IgD-negative memory B cell (primary cell): ENCODE results near the gene SMIM28. TPM values are rescaled to one million over a fixed set of nuclear protein-coding genes. Genes with fewer than 3 reads are reported as not detected.
"Not testable (repeated sequence)": the region's sequence is repeated elsewhere in the genome, so short reads cannot be mapped to it uniquely, and the experiment has no call there.

Experiments
- H3K27ac Mint-ChIP-seq, 3 donors: one replicate each; pipeline ENCODE4 v1.8.0; 2020 to 2022; ENCODE audit warnings: mild to moderate bottlenecking in 3 of 3, mixed read lengths in 3 of 3, moderate library complexity in 1 of 3
- H3K27me3 Mint-ChIP-seq: one replicate; pipeline ENCODE4 v1.8.0; 2021; ENCODE audit warnings: mixed read lengths
- H3K36me3 Mint-ChIP-seq: one replicate; pipeline ENCODE4 v1.8.0; 2020; ENCODE audit warnings: mild to moderate bottlenecking, mixed read lengths
- H3K4me1 Mint-ChIP-seq, 3 donors: one replicate each; pipeline ENCODE4 v1.8.0; 2020 to 2022; ENCODE audit warnings: mixed read lengths in 3 of 3, mild to moderate bottlenecking in 1 of 3
- H3K4me3 Mint-ChIP-seq, 4 donors: one replicate each; pipeline ENCODE4 v1.8.0; 2020 to 2022; ENCODE audit warnings: mild to moderate bottlenecking in 4 of 4, mixed read lengths in 4 of 4, moderate library complexity in 3 of 4
- H3K9me3 Mint-ChIP-seq, 3 donors: one replicate each; pipeline ENCODE4 v1.8.0; 2020 to 2021; ENCODE audit warnings: mixed read lengths in 3 of 3, mild to moderate bottlenecking in 1 of 3
- polyA plus RNA-seq: library from polyadenylated mRNA; unstranded; fragments of 300-500 nt; fragmentation: Illumina TruSeq; gene quantifications from one replicate; pipeline ENCODE4 v1.2.3, GENCODE V29; 2021

Gene SMIM28
- polyA plus RNA-seq, 1 donor from 2014 or later = not detected

DNA sequence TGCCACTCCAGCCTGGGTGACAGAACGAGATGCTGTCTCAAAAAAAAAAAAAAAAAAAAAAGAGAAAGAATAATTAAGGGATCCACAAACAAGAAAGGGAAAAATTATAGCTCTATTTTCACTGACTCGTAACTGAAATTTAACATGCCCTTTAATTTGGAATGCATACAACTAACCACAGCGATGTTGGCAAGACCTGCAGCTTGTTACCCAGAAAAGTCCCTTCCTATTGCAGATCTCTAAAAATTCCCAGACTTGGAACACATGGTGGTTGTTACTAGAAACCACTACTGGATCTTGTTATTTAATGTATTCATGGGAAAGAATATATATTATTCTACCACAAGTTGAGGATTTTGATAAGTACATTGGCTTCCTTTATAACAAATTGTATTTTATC, 27.8 kb upstream of the SMIM28 start:
- H3K27ac Mint-ChIP-seq = no peak overlapping the region
- H3K4me3 Mint-ChIP-seq = no peak overlapping the region
- peaks cover 3% of the 10 kb centered on the region for H3K27me3 Mint-ChIP-seq
- H3K4me1 Mint-ChIP-seq = peaks cover 0 to 3% (median 0%) of the 10 kb centered on the region in 3 donors
- no peaks in the 10 kb centered on the region for H3K36me3 Mint-ChIP-seq
- H3K9me3 Mint-ChIP-seq = no peaks in the 10 kb centered on the region

GRCh38 chr6:138357928-138358327, 19.8 kb upstream of the SMIM28 start:
- Mint-ChIP-seq H3K4me3 (no peak overlapping the region), H3K27ac (no peak overlapping the region), H3K4me1 (no peaks in the 10 kb centered on the region), H3K9me3 (peaks cover 0 to 6% (median 0%) of the 10 kb centered on the region in 3 donors), H3K36me3 (no peaks in the 10 kb centered on the region), H3K27me3 (peaks cover 16% of the 10 kb centered on the region)

GRCh38 chr6:138368684-138369083, 9.0 kb upstream of the SMIM28 start:
- not testable (repeated sequence) for H3K4me3 Mint-ChIP-seq, H3K27me3 Mint-ChIP-seq, H3K4me1 Mint-ChIP-seq, H3K27ac Mint-ChIP-seq, H3K36me3 Mint-ChIP-seq, H3K9me3 Mint-ChIP-seq

DNA sequence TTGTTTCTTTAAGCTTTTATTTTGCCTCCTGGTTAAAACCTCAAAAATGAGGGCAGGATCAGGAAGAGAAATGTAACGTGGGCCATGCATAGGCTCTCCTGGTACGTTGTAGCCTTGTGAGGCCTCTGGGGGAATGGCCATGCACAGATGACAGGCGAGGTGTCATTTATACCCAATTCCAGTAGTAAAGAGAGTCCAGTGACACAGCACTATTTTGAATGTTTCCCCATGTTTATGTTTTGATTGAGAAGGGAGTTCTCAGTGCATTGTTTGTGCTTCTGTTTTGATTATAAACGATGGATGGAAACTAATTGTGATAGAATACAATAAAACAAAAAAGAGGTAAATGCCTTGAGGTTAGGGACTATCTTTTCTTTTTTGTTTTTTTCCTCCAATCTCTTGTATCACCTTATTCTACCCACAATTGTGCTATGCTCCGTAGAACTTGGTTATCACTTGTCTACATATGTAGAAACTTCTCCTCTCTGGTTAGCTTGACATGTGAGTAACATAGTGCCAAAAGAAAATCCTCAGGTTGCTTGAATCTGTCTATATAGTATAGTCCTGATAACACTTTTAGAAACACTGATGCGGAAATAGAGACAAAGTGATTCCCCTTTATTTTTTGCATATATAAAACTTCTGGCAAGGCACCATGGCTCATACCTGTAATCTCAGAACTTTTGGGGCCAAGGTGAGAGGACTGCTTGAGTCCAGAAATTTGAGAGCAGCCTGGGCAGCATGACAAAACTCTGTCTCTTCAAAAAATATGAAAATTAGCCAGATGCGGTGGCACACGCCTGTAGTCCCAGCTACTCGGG, 6.9 kb upstream of the SMIM28 start:
- Mint-ChIP-seq H3K27me3 (peaks cover 3% of the 10 kb centered on the region), H3K4me1 (peaks cover 0 to 1% (median 0%) of the 10 kb centered on the region in 3 donors), H3K27ac (no peak overlapping the region), H3K4me3 (no peak overlapping the region), H3K36me3 (no peaks in the 10 kb centered on the region), H3K9me3 (peaks cover 0 to 2% (median 0%) of the 10 kb centered on the region in 3 donors)

DNA sequence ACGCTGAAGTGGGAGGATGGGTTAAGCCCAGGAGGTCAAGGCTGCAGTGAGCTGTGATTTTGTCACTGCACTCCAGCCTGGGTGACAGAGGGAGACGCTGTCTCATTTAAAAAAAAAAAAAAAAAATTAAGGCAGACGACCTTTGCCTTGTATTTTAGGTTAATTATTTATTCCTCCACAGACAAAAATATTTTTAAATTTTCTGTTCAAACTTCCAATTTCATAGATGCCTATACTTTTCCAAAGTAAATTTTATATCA, 6.3 kb upstream of the SMIM28 start:
- Mint-ChIP-seq H3K4me3 (no peak overlapping the region), H3K36me3 (no peaks in the 10 kb centered on the region), H3K27ac (no peak overlapping the region), H3K27me3 (peaks cover 3% of the 10 kb centered on the region), H3K9me3 (peaks cover 0 to 2% (median 0%) of the 10 kb centered on the region in 3 donors), H3K4me1 (peaks cover 0 to 1% (median 0%) of the 10 kb centered on the region in 3 donors)

DNA sequence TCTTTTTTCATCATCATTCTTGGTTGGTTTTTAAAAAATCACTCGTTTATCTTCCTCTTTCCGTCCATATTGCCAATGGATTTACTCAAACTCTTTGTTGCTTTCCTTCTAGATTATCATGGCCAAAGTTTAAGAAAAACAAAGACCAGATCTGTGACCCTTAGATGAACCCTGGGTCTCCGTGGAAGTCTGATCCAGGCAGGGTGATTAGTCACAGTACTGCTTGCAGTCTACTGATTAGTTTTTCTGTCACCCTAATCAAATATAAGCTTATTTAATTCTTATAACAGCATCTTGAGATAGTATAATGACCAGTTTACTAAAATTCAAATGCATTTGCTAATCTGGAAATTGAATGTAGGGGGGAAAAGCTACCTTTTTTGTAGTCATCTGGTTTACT, 6.0 kb upstream of the SMIM28 start:
- Mint-ChIP-seq H3K9me3 (peaks cover 0 to 2% (median 0%) of the 10 kb centered on the region in 3 donors), H3K4me1 (peaks cover 0 to 1% (median 0%) of the 10 kb centered on the region in 3 donors), H3K27me3 (peaks cover 3% of the 10 kb centered on the region), H3K27ac (no peak overlapping the region), H3K36me3 (no peaks in the 10 kb centered on the region), H3K4me3 (no peak overlapping the region)

DNA sequence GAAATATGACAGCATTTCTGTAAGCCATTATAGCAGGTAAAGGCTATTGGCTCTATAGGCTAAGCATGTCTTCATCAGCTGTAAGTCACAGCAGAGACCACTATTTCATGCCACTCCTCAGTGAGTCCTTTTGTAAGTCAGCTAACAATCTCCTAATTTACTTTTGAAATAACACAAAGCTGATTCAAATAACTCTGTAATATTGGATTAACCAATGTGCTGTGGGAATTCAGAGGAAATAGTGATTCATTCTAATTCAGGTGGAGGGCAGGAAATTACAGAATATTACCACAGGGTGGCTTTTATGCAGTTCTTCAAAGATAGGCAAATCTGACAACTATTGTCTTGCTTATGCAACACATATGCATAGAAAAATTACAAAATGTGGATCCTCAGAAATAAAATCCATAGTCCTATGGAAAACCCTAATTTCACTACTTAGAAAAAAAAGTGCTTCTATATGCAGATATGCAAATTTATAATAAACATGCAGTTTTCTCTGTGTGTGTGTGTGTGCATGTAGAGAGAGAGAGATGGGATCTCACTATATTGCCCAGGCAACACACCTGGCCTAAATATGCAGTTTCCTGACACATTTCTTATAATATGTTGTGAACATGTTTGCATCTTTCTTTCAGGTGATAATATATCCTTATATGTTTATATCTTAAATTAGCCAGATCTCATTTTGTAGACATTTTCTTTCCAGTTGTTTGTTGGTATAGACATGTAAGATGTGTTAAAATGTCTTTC, 4.8 kb upstream of the SMIM28 start:
- no peak overlapping the region for H3K27ac Mint-ChIP-seq
- H3K9me3 Mint-ChIP-seq = peaks cover 0 to 2% (median 0%) of the 10 kb centered on the region in 3 donors
- H3K27me3 Mint-ChIP-seq = peaks cover 5% of the 10 kb centered on the region
- no peak overlapping the region for H3K4me3 Mint-ChIP-seq
- H3K36me3 Mint-ChIP-seq = no peaks in the 10 kb centered on the region
- peaks cover 0 to 1% (median 0%) of the 10 kb centered on the region in 3 donors for H3K4me1 Mint-ChIP-seq

GRCh38 chr6:138374230-138374629, 3.5 kb upstream of the SMIM28 start:
- H3K4me1 Mint-ChIP-seq = peaks cover 0 to 1% (median 0%) of the 10 kb centered on the region in 3 donors
- H3K4me3 Mint-ChIP-seq = no peak overlapping the region
- H3K27ac Mint-ChIP-seq = no peak overlapping the region
- no peaks in the 10 kb centered on the region for H3K9me3 Mint-ChIP-seq
- H3K27me3 Mint-ChIP-seq = peaks cover 5% of the 10 kb centered on the region
- no peaks in the 10 kb centered on the region for H3K36me3 Mint-ChIP-seq

- H3K36me3 Mint-ChIP-seq = no peaks in the 10 kb centered on the region
- peaks cover 0 to 1% (median 0%) of the 10 kb centered on the region in 3 donors for H3K4me1 Mint-ChIP-seq
- no peak overlapping the region for H3K27ac Mint-ChIP-seq
- no peak overlapping the region for H3K4me3 Mint-ChIP-seq
- H3K27me3 Mint-ChIP-seq = peaks cover 5% of the 10 kb centered on the region
- H3K9me3 Mint-ChIP-seq = no peaks in the 10 kb centered on the region
These were observed 2.9 kb upstream of the SMIM28 start for GRCh38 chr6:138374815-138375214.

DNA sequence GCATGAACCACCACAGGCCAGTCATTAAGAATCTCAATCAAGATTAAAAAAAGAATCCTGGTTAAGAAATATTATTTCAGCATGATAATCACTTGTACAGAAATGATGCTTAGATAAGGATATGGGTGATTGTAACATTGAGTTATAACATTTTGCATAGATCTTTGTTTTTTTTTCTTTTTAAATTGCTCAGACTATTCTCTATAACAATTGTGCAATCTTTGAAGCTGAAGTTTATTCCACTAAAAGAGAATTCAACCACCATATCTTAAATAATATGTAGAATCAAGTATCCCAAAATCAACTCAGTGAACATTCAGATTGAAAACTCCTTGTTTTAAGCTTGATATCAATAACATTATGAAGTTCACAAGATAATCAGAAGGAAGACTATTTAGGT, 663 bp upstream of the SMIM28 start:
- peaks cover 3% of the 10 kb centered on the region for H3K27me3 Mint-ChIP-seq
- peaks cover 0 to 1% (median 0%) of the 10 kb centered on the region in 3 donors for H3K4me1 Mint-ChIP-seq

DNA sequence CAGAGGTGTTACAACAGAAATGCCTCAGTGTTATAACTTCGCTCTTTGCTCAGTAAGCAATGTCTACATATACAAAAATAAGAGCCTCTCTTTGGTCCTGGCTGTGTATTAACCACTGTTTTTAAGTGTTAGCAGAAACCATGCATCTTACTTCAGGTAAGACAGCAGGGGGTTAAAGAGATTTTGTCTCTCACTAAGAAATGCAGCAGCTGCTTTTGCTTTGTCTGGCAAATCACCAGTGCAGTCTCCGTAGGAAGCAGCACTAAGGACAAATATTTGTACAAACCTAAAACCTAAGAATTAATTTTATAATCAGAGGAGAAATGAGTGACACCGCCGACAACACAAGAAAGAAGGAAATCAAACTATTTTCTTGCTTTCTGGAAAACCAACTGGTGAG, 758 bp downstream of the SMIM28 start:
- Mint-ChIP-seq H3K27me3 (peaks cover 6% of the 10 kb centered on the region), H3K4me3 (no peak overlapping the region), H3K27ac (no peak overlapping the region), H3K9me3 (peaks cover 0 to 1% (median 0%) of the 10 kb centered on the region in 3 donors), H3K36me3 (no peaks in the 10 kb centered on the region), H3K4me1 (no peaks in the 10 kb centered on the region)

More for the DNA sequence above, 663 bp upstream of the SMIM28 start:
- Mint-ChIP-seq H3K36me3 (no peaks in the 10 kb centered on the region), H3K4me3 (no peak overlapping the region), H3K27ac (no peak overlapping the region), H3K9me3 (no peaks in the 10 kb centered on the region)

DNA sequence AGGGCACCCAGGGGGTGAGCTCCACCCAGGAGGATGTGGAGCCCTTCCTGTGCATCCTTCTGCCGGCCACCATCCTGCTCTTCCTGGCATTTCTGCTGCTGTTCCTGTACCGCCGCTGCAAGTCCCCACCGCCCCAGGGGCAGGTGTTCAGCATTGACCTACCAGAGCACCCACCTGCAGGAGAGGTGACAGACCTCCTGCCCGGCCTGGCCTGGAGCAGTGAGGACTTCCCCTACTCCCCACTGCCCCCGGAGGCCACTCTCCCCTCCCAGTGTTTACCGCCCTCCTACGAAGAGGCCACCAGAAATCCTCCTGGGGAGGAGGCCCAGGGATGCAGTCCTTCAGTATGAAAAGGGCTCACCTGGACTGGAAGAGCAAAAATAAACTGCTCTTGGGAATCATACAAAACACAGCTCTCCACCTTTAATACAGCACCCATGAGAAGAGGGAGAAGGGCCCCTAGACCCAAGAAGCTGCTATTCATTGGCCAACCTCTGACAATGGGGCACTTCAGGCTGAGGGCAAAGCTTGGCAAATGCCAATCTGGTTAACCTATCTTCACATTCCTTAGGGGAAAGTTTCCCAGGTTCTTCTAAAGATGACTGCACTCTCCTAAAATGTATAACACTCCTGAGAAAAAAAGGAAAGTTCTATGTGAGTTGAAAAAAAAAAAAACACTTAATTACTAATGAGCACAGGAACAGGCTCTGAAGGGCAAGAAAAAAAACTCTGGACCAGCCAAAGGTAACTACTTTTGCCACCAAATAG, 5.0 kb downstream of the SMIM28 start:
- Mint-ChIP-seq H3K27me3 (peaks cover 5% of the 10 kb centered on the region), H3K36me3 (no peaks in the 10 kb centered on the region), H3K9me3 (peaks cover 0 to 1% (median 0%) of the 10 kb centered on the region in 3 donors), H3K27ac (no peak overlapping the region), H3K4me1 (no peaks in the 10 kb centered on the region), H3K4me3 (peak overlapping the region in 1 of 4 donors; percentile 9)

GRCh38 chr6:138383776-138384175, 6.1 kb downstream of the SMIM28 start:
- no peaks in the 10 kb centered on the region for H3K4me1 Mint-ChIP-seq
- peaks cover 5% of the 10 kb centered on the region for H3K27me3 Mint-ChIP-seq
- H3K4me3 Mint-ChIP-seq = no peak overlapping the region
- H3K27ac Mint-ChIP-seq = no peak overlapping the region
- H3K9me3 Mint-ChIP-seq = peaks cover 0 to 1% (median 0%) of the 10 kb centered on the region in 3 donors
- no peaks in the 10 kb centered on the region for H3K36me3 Mint-ChIP-seq

DNA sequence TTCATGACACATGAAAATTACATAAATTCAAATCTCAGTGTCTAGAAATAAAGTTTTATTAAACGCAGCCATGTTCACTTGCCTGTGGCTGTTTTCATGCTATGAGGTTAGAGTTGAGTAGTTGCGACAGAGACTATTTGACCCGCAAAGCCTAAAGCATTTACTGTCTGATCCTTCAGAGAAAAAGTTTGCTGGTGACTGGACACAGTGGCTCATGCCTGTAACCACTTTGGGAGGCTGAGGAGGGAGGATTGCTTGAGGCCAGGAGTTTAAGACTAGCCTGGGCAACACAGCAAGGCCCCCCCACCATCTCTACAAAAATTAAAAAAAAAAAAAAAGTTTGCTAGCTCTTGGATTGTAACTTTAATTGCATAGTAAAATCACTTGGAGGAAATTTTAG, 9.2 kb downstream of the SMIM28 start:
- no peak overlapping the region for H3K4me3 Mint-ChIP-seq
- H3K27me3 Mint-ChIP-seq = peaks cover 7% of the 10 kb centered on the region
- no peak overlapping the region for H3K27ac Mint-ChIP-seq
- no peaks in the 10 kb centered on the region for H3K4me1 Mint-ChIP-seq
- H3K36me3 Mint-ChIP-seq = peaks cover 2% of the 10 kb centered on the region
- peaks cover 0 to 1% (median 0%) of the 10 kb centered on the region in 3 donors for H3K9me3 Mint-ChIP-seq
